Parathyroid adenoma (tissue), 2 donors: ENCODE data around the gene ROCK1.
"Not testable (repeated sequence)": the region's sequence is repeated elsewhere in the genome, so short reads cannot be mapped to it uniquely, and the experiment has no call there.

Source experiments
- H2AFZ ChIP-seq: fragments of 300-600 bp; sonication (generic); one replicate; pipeline ENCODE4 v1.7.0; 2017; ENCODE audit warnings: antibody characterized with exemption, mild to moderate bottlenecking
- H3K27ac ChIP-seq: fragments of 300-600 bp; sonication (generic); one replicate; pipeline ENCODE4 v1.7.0; 2017
- H3K27me3 ChIP-seq: fragments of 300-600 bp; sonication (generic); one replicate; pipeline ENCODE4 v1.7.0; 2017; ENCODE audit warnings: low read length; ENCODE audit not compliant: control insufficient read depth, insufficient read depth
- H3K36me3 ChIP-seq: fragments of 300-600 bp; sonication (generic); one replicate; pipeline ENCODE4 v1.7.0; 2017; ENCODE audit warnings: low read length; ENCODE audit not compliant: control insufficient read depth, insufficient read depth
- H3K4me1 ChIP-seq: fragments of 300-600 bp; sonication (generic); one replicate; pipeline ENCODE4 v1.7.0; 2017; ENCODE audit warnings: control low read depth
- H3K4me2 ChIP-seq: fragments of 300-600 bp; sonication (generic); one replicate; pipeline ENCODE4 v1.7.0; 2017; ENCODE audit warnings: low read length
- H3K4me3 ChIP-seq: fragments of 300-600 bp; sonication (generic); one replicate; pipeline ENCODE4 v1.7.0; 2017; ENCODE audit warnings: low read depth, low read length
- H3K79me2 ChIP-seq: fragments of 300-600 bp; sonication (generic); one replicate; pipeline ENCODE4 v1.7.0; 2017; ENCODE audit warnings: control low read depth
- H3K9ac ChIP-seq: fragments of 300-600 bp; sonication (generic); one replicate; pipeline ENCODE4 v1.7.0; 2017; ENCODE audit warnings: mild to moderate bottlenecking
- H3K9me3 ChIP-seq: fragments of 300-600 bp; sonication (generic); one replicate; pipeline ENCODE4 v1.7.0; 2017; ENCODE audit warnings: low read length; ENCODE audit not compliant: control insufficient read depth
- CTCF ChIP-seq: fragments of 300-600 bp; sonication (generic); IDR thresholded peaks from one replicate; pipeline ENCODE4 v1.7.0; 2017; ENCODE audit warnings: antibody characterized with exemption, mild to moderate bottlenecking
- donor health status: primary hyperparathyroidism.

Gene ROCK1

GRCh38 chr18:21040466-21040865 is 71.1 kb downstream of the ROCK1 start:
- Histone ChIP-seq H3K4me2 (no peak overlapping the region), H3K9ac (no peak overlapping the region), H3K79me2 (no peaks in the 10 kb centered on the region), H2AFZ (no peak overlapping the region), H3K27ac (no peak overlapping the region), H3K27me3 (no peaks in the 10 kb centered on the region), H3K4me1 (no peaks in the 10 kb centered on the region), H3K4me3 (no peak overlapping the region), H3K36me3 (no peaks in the 10 kb centered on the region), H3K9me3 (no peaks in the 10 kb centered on the region)
- TF ChIP-seq CTCF: no peak

GRCh38 chr18:21038201-21038600 is 73.4 kb downstream of the ROCK1 start:
- Histone ChIP-seq H3K4me3 (no peak overlapping the region), H3K79me2 (no peaks in the 10 kb centered on the region), H3K9ac (no peak overlapping the region), H3K9me3 (no peaks in the 10 kb centered on the region), H3K36me3 (no peaks in the 10 kb centered on the region), H3K27ac (no peak overlapping the region), H3K27me3 (no peaks in the 10 kb centered on the region), H3K4me2 (no peak overlapping the region), H2AFZ (no peak overlapping the region), H3K4me1 (no peaks in the 10 kb centered on the region)
- TF ChIP-seq CTCF: no peak

GRCh38 chr18:21031845-21032244 is 79.8 kb downstream of the ROCK1 start:
- TF ChIP-seq CTCF: no peak
- H3K36me3 ChIP-seq: no peaks in the 10 kb centered on the region

GRCh38 chr18:21018257-21018656 is 93.4 kb downstream of the ROCK1 start:
- not testable (repeated sequence) for H3K9me3 ChIP-seq, H3K36me3 ChIP-seq, H3K4me2 ChIP-seq, H3K9ac ChIP-seq, H3K4me3 ChIP-seq, H3K4me1 ChIP-seq, H3K27me3 ChIP-seq, H3K79me2 ChIP-seq, H2AFZ ChIP-seq, H3K27ac ChIP-seq

More at GRCh38 chr18:21031845-21032244, 79.8 kb downstream of the ROCK1 start:
- no peaks in the 10 kb centered on the region for H3K27me3 ChIP-seq
- H3K9me3 ChIP-seq: no peaks in the 10 kb centered on the region
- no peaks in the 10 kb centered on the region for H3K4me1 ChIP-seq
- H3K79me2 ChIP-seq: peaks cover 9% of the 10 kb centered on the region
- H3K27ac ChIP-seq: no peak overlapping the region
- no peak overlapping the region for H3K4me3 ChIP-seq
- H3K9ac ChIP-seq: no peak overlapping the region
- no peak overlapping the region for H2AFZ ChIP-seq
- H3K4me2 ChIP-seq: no peak overlapping the region

GRCh38 chr18:21012308-21012707 is 99.3 kb downstream of the ROCK1 start:
- Histone ChIP-seq H3K36me3 (no peaks in the 10 kb centered on the region), H3K79me2 (no peaks in the 10 kb centered on the region), H3K4me2 (no peak overlapping the region), H3K4me3 (no peak overlapping the region), H2AFZ (no peak overlapping the region), H3K9ac (no peak overlapping the region), H3K4me1 (no peaks in the 10 kb centered on the region), H3K27me3 (no peaks in the 10 kb centered on the region), H3K9me3 (no peaks in the 10 kb centered on the region), H3K27ac (no peak overlapping the region)
- TF ChIP-seq CTCF: no peak
